Measurements from ENCODE around the gene KLF16.

Gene KLF16

GRCh38 chr19:1874554-1875185 lies 11.3 kb upstream of the KLF16 start:
- TF ChIP-seq GATA2 (IDR thresholded peaks at IDR 0.05; ENCODE audit: low read depth, low read length) (no peak), GATA3 (IDR thresholded peaks at IDR 0.05; ENCODE audit: low read depth, low read length) (no peak)

GRCh38 chr19:1873524-1874473 lies 10.4 kb upstream of the KLF16 start:
- no peak for TF ChIP-seq GATA2 (IDR thresholded peaks at IDR 0.05; ENCODE audit: low read depth, low read length)
- TF ChIP-seq GATA3 (IDR thresholded peaks at IDR 0.05; ENCODE audit: low read depth, low read length), result no peak

DNA sequence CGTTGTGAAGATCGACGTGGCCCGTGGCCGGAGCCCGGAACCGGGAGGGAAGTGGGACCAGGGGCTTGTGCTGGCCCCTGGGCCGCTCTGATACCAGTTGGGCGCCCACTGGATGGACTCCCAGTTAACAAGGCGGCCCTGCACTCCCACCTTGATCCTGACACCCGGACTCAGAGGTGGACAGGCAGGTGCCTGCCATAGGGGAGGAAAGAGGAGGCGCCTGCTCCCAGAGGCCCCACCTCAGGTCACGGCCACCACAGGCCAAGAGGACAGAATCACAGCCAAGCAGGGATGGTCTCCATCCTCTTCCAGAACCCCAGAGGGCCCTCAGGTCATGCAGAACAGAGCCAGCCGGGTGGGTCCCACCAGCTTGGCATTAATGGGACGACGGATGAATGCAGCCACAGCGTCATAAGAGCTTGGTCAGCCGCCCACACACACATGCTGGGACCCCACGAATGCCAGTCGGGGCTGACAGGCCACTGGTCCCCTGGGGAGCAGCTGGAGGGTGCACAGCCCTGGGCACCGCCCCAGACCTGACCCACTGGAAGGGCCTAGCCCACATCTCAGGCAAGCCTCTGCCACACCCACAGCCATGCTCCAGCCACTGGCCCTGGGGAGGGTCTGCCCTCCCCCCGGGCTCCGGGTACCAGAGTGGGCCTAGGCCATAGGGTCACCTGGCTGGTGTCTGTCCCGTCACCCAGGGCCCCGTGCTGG lies 9.6 kb upstream of the KLF16 start:
- TF ChIP-seq GATA2 (IDR thresholded peaks at IDR 0.05; ENCODE audit: low read depth, low read length) (no peak), GATA3 (IDR thresholded peaks at IDR 0.05; ENCODE audit: low read depth, low read length) (no peak)

DNA sequence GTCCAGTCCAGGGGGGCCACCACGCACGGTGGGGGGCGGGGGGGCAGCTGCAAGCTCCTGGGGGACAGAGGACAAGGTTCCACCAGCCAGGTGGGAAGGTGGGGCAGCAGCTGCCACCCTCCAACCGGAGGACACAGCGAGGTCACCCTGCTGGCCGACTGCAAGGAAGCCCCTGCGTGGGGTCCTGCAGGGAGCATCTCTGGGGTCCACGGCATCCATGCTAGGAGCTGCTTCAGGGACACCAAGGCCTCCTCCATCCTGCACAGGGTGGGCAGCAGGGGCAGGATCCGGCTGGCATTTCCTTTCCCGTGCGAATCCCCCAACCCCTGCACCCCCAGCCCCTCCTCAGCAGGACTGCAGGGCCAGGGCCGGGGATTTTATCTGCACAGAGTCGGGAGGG lies 8.3 kb upstream of the KLF16 start:
- TF ChIP-seq GATA3 (IDR thresholded peaks at IDR 0.05; ENCODE audit: low read depth, low read length) (no peak), GATA2 (IDR thresholded peaks at IDR 0.05; ENCODE audit: low read depth, low read length) (no peak)

GRCh38 chr19:1871140-1871597 lies 7.8 kb upstream of the KLF16 start:
- TF ChIP-seq GATA2 (IDR thresholded peaks at IDR 0.05; ENCODE audit: low read depth, low read length), result no peak
- TF ChIP-seq GATA3 (IDR thresholded peaks at IDR 0.05; ENCODE audit: low read depth, low read length), result no peak

DNA sequence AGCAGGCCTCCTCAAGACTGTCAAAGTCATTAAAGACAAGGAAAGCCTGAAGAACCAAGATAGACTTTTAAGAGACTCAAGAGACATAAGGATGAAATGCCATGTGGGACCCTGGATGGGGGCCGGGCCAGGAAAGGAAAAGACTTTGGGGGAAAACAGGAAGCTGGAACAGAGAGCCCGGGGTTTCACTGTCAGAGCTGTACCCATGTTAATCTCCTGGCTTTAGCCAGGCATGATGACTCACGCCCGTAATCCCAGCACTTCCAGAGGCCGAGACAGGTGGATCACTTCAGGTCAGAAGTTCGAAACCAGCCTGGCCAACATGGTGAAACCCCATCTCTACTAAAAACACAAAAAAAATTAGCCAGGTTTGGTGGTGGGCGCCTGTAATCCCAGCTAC lies 5.6 kb upstream of the KLF16 start:
- no peak for TF ChIP-seq GATA3 (IDR thresholded peaks at IDR 0.05; ENCODE audit: low read depth, low read length)
- TF ChIP-seq GATA2 (IDR thresholded peaks at IDR 0.05; ENCODE audit: low read depth, low read length), result no peak

DNA sequence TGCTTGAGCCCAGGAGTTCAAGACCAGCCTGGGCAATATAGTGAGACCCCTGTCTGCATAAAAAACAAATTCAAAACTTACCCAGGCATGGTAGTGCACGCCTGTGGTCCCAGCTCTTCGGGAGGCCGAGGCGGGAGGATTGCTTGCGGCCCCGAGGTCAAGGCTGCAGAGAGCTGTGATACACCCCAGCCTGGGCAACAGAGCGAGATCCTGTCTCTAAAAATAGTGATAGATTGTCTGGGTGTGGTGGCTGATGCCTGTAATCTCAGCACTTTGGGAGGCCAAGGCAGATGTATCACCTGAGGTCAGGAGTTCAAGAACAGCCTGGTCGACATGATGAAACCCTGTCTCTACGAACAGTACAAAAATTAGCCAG lies 4.0 kb upstream of the KLF16 start:
- TF ChIP-seq GATA2 (IDR thresholded peaks at IDR 0.05; ENCODE audit: low read depth, low read length) (no peak), GATA3 (IDR thresholded peaks at IDR 0.05; ENCODE audit: low read depth, low read length) (no peak)

- no peak for TF ChIP-seq GATA2 (IDR thresholded peaks at IDR 0.05; ENCODE audit: low read depth, low read length)
- no peak for TF ChIP-seq GATA3 (IDR thresholded peaks at IDR 0.05; ENCODE audit: low read depth, low read length)
Measured at GRCh38 chr19:1866693-1867348, 3.4 kb upstream of the KLF16 start.

DNA sequence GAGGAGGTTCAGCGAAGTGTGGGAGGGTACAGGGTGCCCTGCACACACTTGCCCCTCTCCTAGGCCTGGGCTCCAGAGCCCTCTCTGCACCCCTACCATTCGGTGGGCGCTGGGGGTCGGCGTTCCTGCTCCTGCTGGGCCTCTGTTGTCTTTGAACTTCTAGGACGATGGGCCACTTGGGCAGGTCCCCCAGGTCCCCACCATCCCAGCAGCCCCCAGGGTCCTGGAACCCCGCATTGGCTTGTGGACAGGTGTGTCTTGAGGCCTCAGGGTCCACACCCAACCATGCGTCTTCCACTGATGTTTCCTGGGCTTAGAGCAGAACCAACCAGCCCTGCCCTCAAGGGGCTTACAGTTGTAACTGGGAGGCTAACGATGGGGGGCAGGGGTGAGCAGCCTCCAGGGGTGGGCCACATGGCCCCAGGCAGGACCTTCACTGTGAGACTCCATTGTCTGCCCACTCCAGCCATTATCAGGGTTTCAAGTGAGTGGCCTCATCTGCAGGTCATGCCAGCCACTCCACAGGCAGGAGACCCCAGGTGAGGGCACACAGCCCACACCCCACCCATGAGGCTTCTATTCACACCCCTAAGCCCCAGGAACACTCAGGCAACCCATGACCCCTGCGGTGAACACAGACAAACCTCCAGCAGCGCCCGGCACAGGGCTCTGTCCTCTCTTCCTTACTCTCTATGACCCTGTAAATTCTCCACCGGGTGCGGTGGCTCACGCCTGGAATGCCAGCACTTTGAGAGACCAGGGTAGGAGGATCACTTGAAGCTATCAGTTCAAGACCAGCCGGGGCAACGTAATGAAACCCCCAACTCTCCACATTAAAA lies 2.0 kb upstream of the KLF16 start:
- TF ChIP-seq GATA3 (IDR thresholded peaks at IDR 0.05; ENCODE audit: low read depth, low read length), result no peak
- TF ChIP-seq GATA2 (IDR thresholded peaks at IDR 0.05; ENCODE audit: low read depth, low read length), result no peak

- TF ChIP-seq GATA2 (IDR thresholded peaks at IDR 0.05; ENCODE audit: low read depth, low read length) (no peak), GATA3 (IDR thresholded peaks at IDR 0.05; ENCODE audit: low read depth, low read length) (no peak)
Measured at GRCh38 chr19:1864480-1865171, 1.2 kb upstream of the KLF16 start.

GRCh38 chr19:1863638-1864479 lies 480 bp upstream of the KLF16 start:
- TF ChIP-seq GATA3 (IDR thresholded peaks at IDR 0.05; ENCODE audit: low read depth, low read length), result no peak
- TF ChIP-seq GATA2 (IDR thresholded peaks at IDR 0.05; ENCODE audit: low read depth, low read length), result no peak
